H1 (cell line): ENCODE data around the gene MTCH2. TPM values are rescaled to one million over a fixed set of nuclear protein-coding genes. Genes with fewer than 3 reads are reported as not detected.

ENCODE experiments used
- CTCF ChIA-PET: fragments of 300-600 bp; sonication (Branson Sonifier 250); formaldehyde crosslinking; loops from one replicate; lab custom pipeline; 2021; ENCODE audit not compliant: partially characterized antibody; lab: Charles Lee
- POLR2A ChIA-PET: fragments of 300-600 bp; sonication (Branson Sonifier 250); formaldehyde crosslinking; loops from one replicate; lab custom pipeline; 2021; ENCODE audit warnings: inconsistent platforms; ENCODE audit not compliant: partially characterized antibody; lab: Charles Lee
- DNase-seq, 2 experiments: peaks; one replicate each; pipeline versions ENCODE4 v3.0.0 to v3.0.0-alpha.2; 2010 to 2022; ENCODE audit warnings: low spot score in 2 of 2, low read depth in 1 of 2, mixed read lengths in 1 of 2
- FAIRE-seq: peaks from 2 replicates; lab custom pipeline; 2011; peaks lifted over from hg19 to GRCh38; lab: Jason Lieb, UNC
- H2AFZ ChIP-seq: 2 replicates; pipeline ENCODE4 v1.8.1; 2012; ENCODE audit warnings: low read length, inconsistent platforms
- H2AK5ac ChIP-seq: 2 replicates; pipeline ENCODE4 v1.6.1; 2013; ENCODE audit warnings: low read depth, low read length
- H2BK120ac ChIP-seq: replicated peaks from 2 replicates; pipeline ENCODE3; 2013; ENCODE audit warnings: low read depth, low read length, inconsistent platforms
- H2BK12ac ChIP-seq: 2 replicates; pipeline ENCODE4 v1.6.1; 2013; ENCODE audit warnings: low read depth, low read length
- H2BK15ac ChIP-seq: 2 replicates; pipeline ENCODE4 v1.6.1; 2013; ENCODE audit warnings: low read length
- H2BK20ac ChIP-seq: 2 replicates; pipeline ENCODE4 v1.6.1; 2013; ENCODE audit warnings: low read length
- H2BK5ac ChIP-seq: 2 replicates; pipeline ENCODE4 v1.6.1; 2013; ENCODE audit warnings: low read depth, low read length
- H3K14ac ChIP-seq: 2 replicates; pipeline ENCODE4 v1.6.1; 2013; ENCODE audit warnings: inconsistent platforms; ENCODE audit not compliant: insufficient read length
- H3K18ac ChIP-seq: 2 replicates; pipeline ENCODE4 v1.6.1; 2013; ENCODE audit warnings: low read length; ENCODE audit errors: extremely low read depth
- H3K23ac ChIP-seq: 2 replicates; pipeline ENCODE4 v1.6.1; 2013; ENCODE audit warnings: inconsistent platforms; ENCODE audit not compliant: insufficient read length
- H3K23me2 ChIP-seq: 2 replicates; pipeline ENCODE4 v1.6.1; 2013; ENCODE audit warnings: low read depth, low read length
- H3K27ac ChIP-seq: 2 replicates; pipeline ENCODE4 v1.6.1; 2011; ENCODE audit warnings: low read depth, low read length, inconsistent platforms
- H3K27me3 ChIP-seq, 4 experiments: replicated peaks in 1 of 4; 1 replicate in 1 of 4; 2 replicates in 3 of 4; pipeline versions ENCODE4 v1.6.1 to v1.8.1; 2011 to 2013; ENCODE audit warnings: low read length in 3 of 4, mild to moderate bottlenecking in 3 of 4, inconsistent platforms in 2 of 4, mixed read lengths in 2 of 4, moderate library complexity in 1 of 4; ENCODE audit not compliant: control insufficient read depth in 3 of 4, insufficient read depth in 3 of 4; ENCODE audit errors: extremely low read depth in 1 of 4
- H3K36me3 ChIP-seq, 4 experiments: 2 replicates each; pipeline versions ENCODE4 v1.6.1 to v1.8.1; 2011 to 2013; ENCODE audit warnings: mild to moderate bottlenecking in 4 of 4, low read length in 3 of 4, moderate library complexity in 2 of 4, control low read depth in 1 of 4, inconsistent platforms in 1 of 4; ENCODE audit not compliant: insufficient read depth in 4 of 4, control insufficient read depth in 2 of 4
- H3K4ac ChIP-seq: replicated peaks from 2 replicates; pipeline ENCODE3; 2013; ENCODE audit warnings: low read length, low read depth, mixed read lengths, inconsistent platforms; ENCODE audit not compliant: insufficient read length
- H3K4me1 ChIP-seq, 4 experiments: replicated peaks in 1 of 4; 1 replicate in 1 of 4; 2 replicates in 3 of 4; pipeline versions ENCODE4 v1.6.1 to v1.8.1; 2011 to 2013; ENCODE audit warnings: low read length in 3 of 4, inconsistent platforms in 2 of 4, mixed read lengths in 1 of 4; ENCODE audit not compliant: insufficient read depth in 4 of 4, control insufficient read depth in 3 of 4
- H3K4me2 ChIP-seq, 2 experiments: 2 replicates each; pipeline versions ENCODE4 v1.6.1 to v1.8.1; 2011 to 2013; ENCODE audit warnings: low read depth in 2 of 2, low read length in 2 of 2, control low read depth in 1 of 2, inconsistent platforms in 1 of 2, mild to moderate bottlenecking in 1 of 2; ENCODE audit not compliant: insufficient read depth in 1 of 2
- H3K4me3 ChIP-seq, 4 experiments: fragments of 200-600, 300-600 bp in 1 of 4; sonication (generic), shearing (Covaris generic), sonication (Bioruptor Twin) in 1 of 4; 2 replicates each; pipeline versions ENCODE4 v1.5.1 to v1.8.1; 2011 to 2016; ENCODE audit warnings: low read length in 4 of 4, low read depth in 3 of 4, control low read depth in 2 of 4, inconsistent platforms in 2 of 4, mild to moderate bottlenecking in 2 of 4, mixed read lengths in 1 of 4, moderate library complexity in 1 of 4; ENCODE audit not compliant: insufficient read depth in 2 of 4; ENCODE audit errors: extremely low read depth in 1 of 4
- H3K56ac ChIP-seq: replicated peaks from 2 replicates; pipeline ENCODE3; 2013; ENCODE audit warnings: low read depth, mild to moderate bottlenecking, mixed read lengths, low read length, inconsistent platforms; ENCODE audit not compliant: insufficient read length
- H3K79me1 ChIP-seq: 2 replicates; pipeline ENCODE4 v1.6.1; 2013; ENCODE audit warnings: low read depth, low read length, control low read depth
- H3K79me2 ChIP-seq, 2 experiments: 2 replicates each; pipeline versions ENCODE4 v1.6.1 to v1.8.1; 2012 to 2013; ENCODE audit warnings: low read length in 2 of 2, mild to moderate bottlenecking in 2 of 2, inconsistent platforms in 1 of 2; ENCODE audit not compliant: insufficient read depth in 2 of 2, control insufficient read depth in 1 of 2
- H3K9ac ChIP-seq, 4 experiments: replicated peaks in 1 of 4; 1 replicate in 1 of 4; 2 replicates in 3 of 4; pipeline versions ENCODE4 v1.6.1 to v1.8.1; 2011 to 2013; ENCODE audit warnings: low read depth in 3 of 4, low read length in 3 of 4, control low read depth in 2 of 4, mild to moderate bottlenecking in 2 of 4, moderate library complexity in 2 of 4, inconsistent platforms in 1 of 4; ENCODE audit errors: extremely low read depth in 1 of 4
- H3K9me3 ChIP-seq, 2 experiments: 2 replicates each; pipeline versions ENCODE4 v1.6.1 to v1.8.1; 2012 to 2013; ENCODE audit warnings: mild to moderate bottlenecking in 2 of 2, moderate library complexity in 2 of 2, control low read depth in 1 of 2, inconsistent platforms in 1 of 2, low read depth in 1 of 2, low read length in 1 of 2, mixed read lengths in 1 of 2; ENCODE audit not compliant: insufficient read depth in 2 of 2
- H4K20me1 ChIP-seq, 2 experiments: replicated peaks in 1 of 2; 2 replicates each; pipeline versions ENCODE3 to v1.8.1; 2011 to 2013; ENCODE audit warnings: inconsistent platforms in 2 of 2, low read length in 2 of 2, mild to moderate bottlenecking in 1 of 2; ENCODE audit not compliant: insufficient read depth in 2 of 2, control insufficient read depth in 1 of 2
- H4K5ac ChIP-seq: 2 replicates; pipeline ENCODE4 v1.6.1; 2013; ENCODE audit warnings: low read length, low read depth, mixed read lengths, inconsistent platforms; ENCODE audit not compliant: insufficient read length
- H4K8ac ChIP-seq: 2 replicates; pipeline ENCODE4 v1.8.0; 2013; ENCODE audit warnings: mild to moderate bottlenecking, moderate library complexity, low read length, inconsistent platforms; ENCODE audit not compliant: insufficient read depth; ENCODE audit errors: extremely low read depth
- H4K91ac ChIP-seq: replicated peaks from 2 replicates; pipeline ENCODE3; 2013; ENCODE audit warnings: low read length, mixed read lengths, inconsistent platforms; ENCODE audit not compliant: insufficient read length
- CTBP2 ChIP-seq: IDR thresholded peaks from 2 replicates; pipeline ENCODE4 v1.7.0; 2011; ENCODE audit warnings: borderline replicate concordance, mild to moderate bottlenecking, moderate library complexity, mixed read lengths, low read length; ENCODE audit not compliant: insufficient read depth, insufficient read length
- JUN ChIP-seq: IDR thresholded peaks from 2 replicates; pipeline ENCODE4 v1.6.1; 2011; ENCODE audit warnings: low read depth, mild to moderate bottlenecking, improper control_type of control experiment, low read length
- KDM1A ChIP-seq: fragments of 200-600, 300-600 bp; sonication (generic); IDR thresholded peaks from 2 replicates; pipeline ENCODE4 v1.7.1; 2016; ENCODE audit warnings: mild to moderate bottlenecking, low read length, borderline replicate concordance
- RXRA ChIP-seq: IDR thresholded peaks from 2 replicates; pipeline ENCODE4 v1.6.1; 2011; ENCODE audit warnings: low read depth, mild to moderate bottlenecking, low read length, moderate library complexity; ENCODE audit not compliant: insufficient read depth
- TEAD4 ChIP-seq: IDR thresholded peaks from 2 replicates; pipeline ENCODE4 v1.6.1; 2012; ENCODE audit warnings: low read depth, low read length, inconsistent platforms, mixed read lengths
- YY1 ChIP-seq: IDR thresholded peaks from 2 replicates; pipeline ENCODE4 v1.6.1; 2011; ENCODE audit warnings: low read depth, mild to moderate bottlenecking, low read length
- WGBS, 2 experiments: shearing (Covaris generic) in 1 of 2; methylation state at CpG; one replicate each; pipeline versions ENCODE4 v1.1.6 to v1.1.7; 2013 to 2015; ENCODE audit warnings: low lambda C conversion rate in 2 of 2, mixed read lengths in 2 of 2, inconsistent platforms in 1 of 2, low coverage in 1 of 2, missing lambda C conversion rate in 1 of 2; ENCODE audit not compliant: insufficient replicate concordance in 2 of 2, insufficient coverage in 1 of 2, insufficient read length in 1 of 2; ENCODE audit errors: extremely low coverage in 1 of 2, missing lambda C conversion rate in 1 of 2; 5-methylcytosine and 5-hydroxymethylcytosine counted together
- polyA plus RNA-seq, 7 experiments: library from polyadenylated mRNA; depleted of rRNA in 3 of 7; stranded (reverse) in 5 of 7; unstranded in 2 of 7; fragments of >200 nt in 5 of 7; fragments of 200-250 nt in 2 of 7; gene quantifications; 1 replicate in 5 of 7; 2 replicates in 1 of 7; 4 replicates in 1 of 7; pipeline versions ENCODE4 v1.2.1 to v1.2.3, GENCODE V29; 2011 to 2013; ENCODE audit warnings: missing spikeins in 2 of 7, mixed read lengths in 2 of 7
- total RNA-seq: library from RNA; stranded (reverse); fragmentation: NEBNext Ultra II Directional; extraction: Animal tissue kit (Norgen Biotek cat#: 25700); gene quantifications from 2 replicates; pipeline ENCODE4 v1.2.1, GENCODE V29; 2021

MTCH2 gene
- total and polyA plus RNA-seq, 2 of the 8 experiments (the other 6 are each of a cell fraction or from before 2014, with no cell fraction given) = 157 to 171 TPM

DNA sequence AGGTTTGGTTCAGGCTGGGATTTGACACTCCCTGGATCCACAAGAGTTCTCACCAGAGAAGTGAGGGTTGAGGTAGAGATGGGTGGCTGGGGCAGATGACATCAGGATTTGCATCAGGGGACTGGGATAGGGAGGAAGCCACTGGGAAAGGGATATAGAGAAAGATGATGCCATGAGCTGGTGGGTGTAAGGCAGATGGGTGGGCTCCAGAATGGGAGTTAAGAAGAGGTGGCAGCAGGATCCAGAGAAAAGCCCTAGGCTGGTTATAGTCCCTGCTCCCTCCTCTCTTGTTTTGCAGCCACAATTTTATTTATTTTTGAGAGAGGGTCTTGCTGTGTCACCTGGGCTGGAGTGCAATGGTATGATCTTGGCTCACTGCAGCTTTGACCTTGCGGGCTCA, 46.4 kb downstream of the MTCH2 start:
- Histone ChIP-seq H3K36me3 (no peaks in the 10 kb centered on the region), H3K9me3 (no peaks in the 10 kb centered on the region), H4K8ac (no peak overlapping the region), H4K91ac (no peak overlapping the region), H3K27ac (no peak overlapping the region), H2AK5ac (no peak overlapping the region), H3K79me2 (no peaks in the 10 kb centered on the region), H2BK5ac (no peak overlapping the region), H3K4ac (no peak overlapping the region), H3K9ac (no peak overlapping the region), H3K4me1 (peaks cover 3 to 8% (median 4%) of the 10 kb centered on the region in 4 experiments; a peak in 6 of 7 replicates), H4K20me1 (no peaks in the 10 kb centered on the region), H3K27me3 (peaks cover 0 to 32% (median 26%) of the 10 kb centered on the region in 4 experiments; a peak in 6 of 7 replicates), H3K23ac (no peak overlapping the region), H3K4me2 (no peak overlapping the region), H3K4me3 (no peak overlapping the region), H2BK20ac (no peak overlapping the region), H3K23me2 (peaks cover 2% of the 10 kb centered on the region; the same call in 1 of the 2 replicates), H3K18ac (no peak overlapping the region), H2AFZ (no peak overlapping the region), H2BK12ac (no peak overlapping the region), H2BK120ac (no peak overlapping the region), H2BK15ac (no peak overlapping the region), H3K56ac (no peak overlapping the region), H3K14ac (no peak overlapping the region), H4K5ac (no peak overlapping the region), H3K79me1 (no peaks in the 10 kb centered on the region)
- FAIRE-seq (no peak), DNase-seq (no peak)
- no peak for TF ChIP-seq CTBP2
- no peak for TF ChIP-seq KDM1A
- no peak for TF ChIP-seq TEAD4
- TF ChIP-seq YY1 = no peak
- no peak for TF ChIP-seq JUN
- TF ChIP-seq RXRA = no peak
- POLR2A ChIA-PET = interaction anchor here (1.1 to 5.1 kb wide), 4 partner anchors 10 to 25 kb away, joined by 3 to 42 read pairs (median 8); partner anchors contain the start of genes FAM180B, KBTBD4 and NDUFS3
- 88% methylated on average over 1 of the region's 1 CpG; no CpG with 5 or more reads in 1 of the 2 experiments for WGBS, 2 experiments
- CTCF ChIA-PET = interaction anchor here (0.6 to 2.6 kb wide), 5 partner anchors 10 to 30 kb away, joined by 3 to 9 read pairs (median 6); partner anchors contain the start of gene FAM180B
